Sigmoid colon (tissue), 4 donors: ENCODE measurements around the gene CSF1R.

Experiments
- EP300 ChIP-seq, 4 donors: sonication (generic); formaldehyde crosslinking; IDR thresholded peaks; one replicate each; pipeline ENCODE4 v1.6.1; 2017; ENCODE audit warnings: antibody characterized with exemption in 4 of 4
- POLR2A ChIP-seq, 2 donors: fragments of 450-650 bp; IDR thresholded peaks; one replicate each; pipeline ENCODE4 v1.6.1; 2016; ENCODE audit warnings: antibody characterized with exemption in 2 of 2, mild to moderate bottlenecking in 2 of 2, moderate library complexity in 2 of 2
- POLR2AphosphoS5 ChIP-seq, 4 donors: sonication (generic); formaldehyde crosslinking; IDR thresholded peaks; one replicate each; pipeline ENCODE4 v1.6.1; 2017; ENCODE audit warnings: antibody characterized with exemption in 4 of 4
- TF ChIP-seq, protein P1 (sequence below), 4 experiments: fragments of 450-650 bp in 3 of 4; fragments of 200-600 bp in 1 of 4; IDR thresholded peaks; one replicate each; pipeline ENCODE4 v1.5.1; 2016 to 2019; ENCODE audit warnings: antibody characterized with exemption in 4 of 4, mild to moderate bottlenecking in 3 of 4, moderate library complexity in 2 of 4

DNA sequence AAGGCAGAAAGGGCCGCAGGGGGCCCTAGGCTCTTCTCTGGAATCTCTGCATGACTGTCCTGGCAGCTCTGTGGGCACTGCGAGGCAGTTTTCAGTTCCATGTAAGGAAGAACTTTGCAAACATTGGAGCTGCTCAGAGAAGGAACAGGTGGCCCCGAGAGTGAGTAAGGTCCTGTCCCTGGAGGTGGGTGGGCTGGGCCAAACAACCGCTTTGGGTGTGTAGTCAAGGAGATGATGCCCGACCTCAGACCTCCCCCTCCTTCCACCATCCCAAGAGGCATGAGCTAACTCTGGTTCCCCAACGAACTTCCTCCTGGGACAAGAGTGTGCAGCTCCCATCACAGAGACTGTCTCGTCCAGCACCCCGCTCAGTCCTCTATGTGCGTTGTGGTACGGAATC, 20.5 kb downstream of the CSF1R start:
- no peak for TF ChIP-seq POLR2AphosphoS5 (IDR thresholded peaks at IDR 0.05)
- TF ChIP-seq, protein P1, sequence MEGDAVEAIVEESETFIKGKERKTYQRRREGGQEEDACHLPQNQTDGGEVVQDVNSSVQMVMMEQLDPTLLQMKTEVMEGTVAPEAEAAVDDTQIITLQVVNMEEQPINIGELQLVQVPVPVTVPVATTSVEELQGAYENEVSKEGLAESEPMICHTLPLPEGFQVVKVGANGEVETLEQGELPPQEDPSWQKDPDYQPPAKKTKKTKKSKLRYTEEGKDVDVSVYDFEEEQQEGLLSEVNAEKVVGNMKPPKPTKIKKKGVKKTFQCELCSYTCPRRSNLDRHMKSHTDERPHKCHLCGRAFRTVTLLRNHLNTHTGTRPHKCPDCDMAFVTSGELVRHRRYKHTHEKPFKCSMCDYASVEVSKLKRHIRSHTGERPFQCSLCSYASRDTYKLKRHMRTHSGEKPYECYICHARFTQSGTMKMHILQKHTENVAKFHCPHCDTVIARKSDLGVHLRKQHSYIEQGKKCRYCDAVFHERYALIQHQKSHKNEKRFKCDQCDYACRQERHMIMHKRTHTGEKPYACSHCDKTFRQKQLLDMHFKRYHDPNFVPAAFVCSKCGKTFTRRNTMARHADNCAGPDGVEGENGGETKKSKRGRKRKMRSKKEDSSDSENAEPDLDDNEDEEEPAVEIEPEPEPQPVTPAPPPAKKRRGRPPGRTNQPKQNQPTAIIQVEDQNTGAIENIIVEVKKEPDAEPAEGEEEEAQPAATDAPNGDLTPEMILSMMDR (IDR thresholded peaks at IDR 0.05), result no peak
- no peak for TF ChIP-seq POLR2A (IDR thresholded peaks at IDR 0.05)
- no peak for TF ChIP-seq EP300 (IDR thresholded peaks at IDR 0.05)
